Measurements from ENCODE around the gene LRRTM3.

GRCh38 chr10:67046507-67046906 is 120.7 kb downstream of the LRRTM3 start:
- TF ChIP-seq POLR2A (IDR thresholded peaks at IDR 0.05; ENCODE audit: low read length) (no peak), GATA1 (IDR thresholded peaks at IDR 0.05; ENCODE audit: low read depth, low read length) (no peak)
